ENCODE data around the gene CDH11. TPM values are rescaled to one million over a fixed set of nuclear protein-coding genes. Genes with fewer than 3 reads are reported as not detected.

CDH11 gene
- polyA plus RNA-seq, 1 donor from 2014 or later, result 22.9 TPM

DNA sequence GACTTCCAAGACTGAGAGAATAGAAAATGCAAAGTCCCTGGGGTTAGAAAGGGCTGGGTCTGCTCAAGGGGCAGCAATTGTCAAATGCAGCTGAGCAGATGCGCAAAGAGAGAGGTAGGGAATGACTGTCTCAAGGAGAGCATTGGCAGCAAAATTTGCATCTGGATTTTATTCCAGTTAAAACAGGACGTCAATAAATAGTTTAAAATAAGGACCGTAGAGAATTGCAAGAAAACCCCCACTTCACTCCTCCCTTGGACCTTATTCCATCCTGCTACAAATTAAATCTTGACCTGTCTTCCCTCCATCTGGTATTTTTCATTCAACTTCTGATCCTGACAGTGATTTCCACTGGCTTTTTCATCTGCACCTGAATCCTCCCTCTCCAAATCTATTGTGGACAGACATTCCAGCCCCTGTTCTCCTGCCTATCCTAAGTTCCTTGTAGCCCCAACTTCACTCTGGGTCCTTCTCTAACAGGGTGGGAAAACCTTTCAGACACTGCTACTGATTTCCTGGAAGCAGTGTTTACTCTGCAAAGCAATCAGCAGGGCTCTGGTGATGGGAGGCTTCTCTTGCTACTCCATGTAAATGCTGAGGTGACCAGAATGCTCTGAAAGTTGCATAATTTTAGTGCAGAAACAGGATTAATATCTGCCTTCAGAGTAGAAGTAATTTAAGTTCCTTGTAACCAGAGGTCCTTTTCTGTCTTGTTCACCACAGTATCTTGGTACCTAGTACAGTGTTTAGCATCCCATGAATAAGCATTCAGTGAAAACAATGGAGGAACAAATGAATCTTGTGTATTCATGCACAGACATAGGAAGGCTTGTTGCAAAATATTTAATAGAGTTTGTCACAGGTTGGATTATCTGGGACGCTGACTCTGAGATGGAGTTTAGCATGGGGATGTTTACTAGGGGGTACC is 79.2 kb downstream of the CDH11 start:
- Histone ChIP-seq H3K79me2 (replicated peaks; ENCODE audit: insufficient read depth, low read length) (no peaks in the 10 kb centered on the region), H3K27me3 (ENCODE audit: insufficient read depth, low read depth, low read length) (no peaks in the 10 kb centered on the region), H3K9me3 (ENCODE audit: low read length) (no peaks in the 10 kb centered on the region), H3K9me2 (ENCODE audit: insufficient read depth, low read length) (no peaks in the 10 kb centered on the region), H3K4me3 (ENCODE audit: low read length) (no peak overlapping the region), H3K36me3 (ENCODE audit: insufficient read depth, low read length) (no peaks in the 10 kb centered on the region), H4K20me1 (ENCODE audit: insufficient read depth) (no peaks in the 10 kb centered on the region), H3K4me2 (ENCODE audit: low read length) (no peak overlapping the region), H3K9ac (ENCODE audit: low read length) (no peak overlapping the region), H2AFZ (ENCODE audit: low read depth, low read length) (no peak overlapping the region), H3K27ac (ENCODE audit: low read length) (no peak overlapping the region), H3F3A (ENCODE audit: insufficient read depth, low read length, poor library complexity, severe bottlenecking) (no peaks in the 10 kb centered on the region)
- no peak for TF ChIP-seq POLR2AphosphoS5 (IDR thresholded peaks at IDR 0.05)
- TF ChIP-seq, protein P1, sequence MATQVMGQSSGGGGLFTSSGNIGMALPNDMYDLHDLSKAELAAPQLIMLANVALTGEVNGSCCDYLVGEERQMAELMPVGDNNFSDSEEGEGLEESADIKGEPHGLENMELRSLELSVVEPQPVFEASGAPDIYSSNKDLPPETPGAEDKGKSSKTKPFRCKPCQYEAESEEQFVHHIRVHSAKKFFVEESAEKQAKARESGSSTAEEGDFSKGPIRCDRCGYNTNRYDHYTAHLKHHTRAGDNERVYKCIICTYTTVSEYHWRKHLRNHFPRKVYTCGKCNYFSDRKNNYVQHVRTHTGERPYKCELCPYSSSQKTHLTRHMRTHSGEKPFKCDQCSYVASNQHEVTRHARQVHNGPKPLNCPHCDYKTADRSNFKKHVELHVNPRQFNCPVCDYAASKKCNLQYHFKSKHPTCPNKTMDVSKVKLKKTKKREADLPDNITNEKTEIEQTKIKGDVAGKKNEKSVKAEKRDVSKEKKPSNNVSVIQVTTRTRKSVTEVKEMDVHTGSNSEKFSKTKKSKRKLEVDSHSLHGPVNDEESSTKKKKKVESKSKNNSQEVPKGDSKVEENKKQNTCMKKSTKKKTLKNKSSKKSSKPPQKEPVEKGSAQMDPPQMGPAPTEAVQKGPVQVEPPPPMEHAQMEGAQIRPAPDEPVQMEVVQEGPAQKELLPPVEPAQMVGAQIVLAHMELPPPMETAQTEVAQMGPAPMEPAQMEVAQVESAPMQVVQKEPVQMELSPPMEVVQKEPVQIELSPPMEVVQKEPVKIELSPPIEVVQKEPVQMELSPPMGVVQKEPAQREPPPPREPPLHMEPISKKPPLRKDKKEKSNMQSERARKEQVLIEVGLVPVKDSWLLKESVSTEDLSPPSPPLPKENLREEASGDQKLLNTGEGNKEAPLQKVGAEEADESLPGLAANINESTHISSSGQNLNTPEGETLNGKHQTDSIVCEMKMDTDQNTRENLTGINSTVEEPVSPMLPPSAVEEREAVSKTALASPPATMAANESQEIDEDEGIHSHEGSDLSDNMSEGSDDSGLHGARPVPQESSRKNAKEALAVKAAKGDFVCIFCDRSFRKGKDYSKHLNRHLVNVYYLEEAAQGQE (IDR thresholded peaks at IDR 0.05; ENCODE audit: borderline replicate concordance), result no peak
- TF ChIP-seq SMC3 (conservative IDR thresholded peaks at IDR 0.05; ENCODE audit: poor library complexity), result no peak
- TF ChIP-seq, protein P2, sequence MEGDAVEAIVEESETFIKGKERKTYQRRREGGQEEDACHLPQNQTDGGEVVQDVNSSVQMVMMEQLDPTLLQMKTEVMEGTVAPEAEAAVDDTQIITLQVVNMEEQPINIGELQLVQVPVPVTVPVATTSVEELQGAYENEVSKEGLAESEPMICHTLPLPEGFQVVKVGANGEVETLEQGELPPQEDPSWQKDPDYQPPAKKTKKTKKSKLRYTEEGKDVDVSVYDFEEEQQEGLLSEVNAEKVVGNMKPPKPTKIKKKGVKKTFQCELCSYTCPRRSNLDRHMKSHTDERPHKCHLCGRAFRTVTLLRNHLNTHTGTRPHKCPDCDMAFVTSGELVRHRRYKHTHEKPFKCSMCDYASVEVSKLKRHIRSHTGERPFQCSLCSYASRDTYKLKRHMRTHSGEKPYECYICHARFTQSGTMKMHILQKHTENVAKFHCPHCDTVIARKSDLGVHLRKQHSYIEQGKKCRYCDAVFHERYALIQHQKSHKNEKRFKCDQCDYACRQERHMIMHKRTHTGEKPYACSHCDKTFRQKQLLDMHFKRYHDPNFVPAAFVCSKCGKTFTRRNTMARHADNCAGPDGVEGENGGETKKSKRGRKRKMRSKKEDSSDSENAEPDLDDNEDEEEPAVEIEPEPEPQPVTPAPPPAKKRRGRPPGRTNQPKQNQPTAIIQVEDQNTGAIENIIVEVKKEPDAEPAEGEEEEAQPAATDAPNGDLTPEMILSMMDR (IDR thresholded peaks at IDR 0.05; ENCODE audit: poor library complexity, severe bottlenecking), result no peak
- TF ChIP-seq EZH2 (IDR thresholded peaks at IDR 0.05; ENCODE audit: borderline replicate concordance, insufficient read depth, low read length, poor library complexity, severe bottlenecking), result no peak
- TF ChIP-seq MXI1 (conservative IDR thresholded peaks at IDR 0.05; ENCODE audit: poor library complexity, severe bottlenecking), result no peak
- TF ChIP-seq TAF1 (IDR thresholded peaks at IDR 0.05; ENCODE audit: low read depth), result no peak

DNA sequence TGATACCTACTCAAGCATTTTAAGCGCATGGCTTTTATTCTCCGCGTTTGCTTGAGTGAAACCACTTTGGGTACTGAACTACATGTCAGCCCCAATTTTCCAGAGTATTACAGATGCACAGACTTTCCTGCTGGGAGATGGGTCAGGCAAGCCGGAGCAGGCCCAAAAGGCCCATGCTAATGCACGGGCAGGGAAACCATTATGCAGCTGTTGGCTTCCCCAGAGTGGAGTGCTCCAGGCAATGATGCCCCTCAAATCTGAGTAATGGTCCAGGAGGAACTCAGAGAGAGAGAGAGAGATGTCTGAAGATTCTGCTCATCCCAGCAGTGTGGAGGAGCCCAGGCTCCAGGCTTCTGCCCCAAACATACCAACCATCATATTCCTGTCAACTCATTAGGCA is 80.2 kb downstream of the CDH11 start:
- H4K20me1 ChIP-seq (ENCODE audit: insufficient read depth), result no peaks in the 10 kb centered on the region
- no peak overlapping the region for H3K4me2 ChIP-seq (ENCODE audit: low read length)

More for the DNA sequence above, 80.2 kb downstream of the CDH11 start:
- H3K79me2 ChIP-seq (replicated peaks; ENCODE audit: insufficient read depth, low read length), result no peaks in the 10 kb centered on the region
- H3K27ac ChIP-seq (ENCODE audit: low read length), result no peak overlapping the region
- H3K36me3 ChIP-seq (ENCODE audit: insufficient read depth, low read length), result no peaks in the 10 kb centered on the region
- H3K9me3 ChIP-seq (ENCODE audit: low read length), result no peaks in the 10 kb centered on the region
- H3F3A ChIP-seq (ENCODE audit: insufficient read depth, low read length, poor library complexity, severe bottlenecking), result no peaks in the 10 kb centered on the region
- H3K27me3 ChIP-seq (ENCODE audit: insufficient read depth, low read depth, low read length), result no peaks in the 10 kb centered on the region
- no peak overlapping the region for H2AFZ ChIP-seq (ENCODE audit: low read depth, low read length)
- no peaks in the 10 kb centered on the region for H3K9me2 ChIP-seq (ENCODE audit: insufficient read depth, low read length)
- H3K4me3 ChIP-seq (ENCODE audit: low read length), result no peak overlapping the region
- TF ChIP-seq EP300 (conservative IDR thresholded peaks at IDR 0.05; ENCODE audit: poor library complexity, severe bottlenecking) (no peak), EZH2 (IDR thresholded peaks at IDR 0.05; ENCODE audit: borderline replicate concordance, insufficient read depth, low read length, poor library complexity, severe bottlenecking) (no peak), SMC3 (conservative IDR thresholded peaks at IDR 0.05; ENCODE audit: poor library complexity) (no peak), MXI1 (conservative IDR thresholded peaks at IDR 0.05; ENCODE audit: poor library complexity, severe bottlenecking) (no peak), POLR2AphosphoS5 (IDR thresholded peaks at IDR 0.05) (no peak)
- TF ChIP-seq, protein P1 (IDR thresholded peaks at IDR 0.05; ENCODE audit: borderline replicate concordance), result no peak
- TF ChIP-seq, protein P2 (IDR thresholded peaks at IDR 0.05; ENCODE audit: poor library complexity, severe bottlenecking), result no peak
- no peak overlapping the region for H3K9ac ChIP-seq (ENCODE audit: low read length)
